ENCODE results near the gene MYL6.
"Not testable (repeated sequence)": the region's sequence is repeated elsewhere in the genome, so short reads cannot be mapped to it uniquely, and the experiment has no call there.

The MYL6 gene

DNA sequence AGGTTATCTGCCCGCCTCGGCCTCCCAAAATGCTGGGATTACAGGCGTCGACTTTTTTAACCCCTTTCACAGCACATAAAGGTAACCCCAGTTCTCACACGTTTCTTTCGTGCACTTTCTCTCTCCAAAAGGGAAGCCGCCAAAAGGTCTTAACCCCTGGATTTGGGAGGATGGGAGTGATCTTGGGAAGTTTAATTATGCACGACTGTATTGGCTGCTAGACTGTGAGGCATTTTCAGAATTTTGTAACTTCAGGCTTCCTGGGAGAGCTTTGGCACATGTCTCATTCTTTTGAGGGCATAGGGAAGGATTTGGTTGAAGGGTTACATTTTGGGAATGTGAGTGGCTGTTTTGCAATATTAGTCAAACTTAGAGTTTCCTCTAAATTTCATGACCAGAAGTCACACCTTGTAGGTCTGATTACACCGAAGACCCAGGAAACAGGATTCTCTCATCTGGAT is 32.6 kb downstream of the MYL6 start:
- no peak for DNase-seq

GRCh38 chr12:56192582-56192981 is 34.4 kb downstream of the MYL6 start:
- no peak for DNase-seq

DNA sequence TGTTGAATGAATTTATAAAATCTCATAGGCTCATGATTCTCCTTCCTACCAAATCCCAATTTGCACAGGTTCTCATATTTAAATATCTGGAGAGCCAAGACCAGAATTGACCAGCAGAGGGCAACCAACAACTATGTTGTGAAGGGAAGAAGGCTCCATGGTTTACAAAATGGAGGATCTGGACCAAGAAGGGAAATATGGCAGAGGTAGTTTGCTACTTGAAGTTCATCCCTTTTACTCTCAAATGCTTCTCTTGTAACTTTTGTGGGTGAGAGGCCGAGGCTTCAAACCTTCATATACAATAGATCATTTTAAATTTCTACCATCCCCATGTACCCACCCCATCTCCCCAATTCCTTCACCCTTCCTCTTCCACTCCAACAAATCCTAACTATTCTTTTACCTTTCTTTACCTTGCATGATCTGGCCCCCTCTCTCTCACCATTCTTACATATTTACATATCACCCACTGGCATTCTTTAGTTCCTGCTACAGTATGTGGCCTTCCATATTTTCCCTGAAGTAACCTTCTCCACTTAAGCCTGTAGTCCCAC is 34.9 kb downstream of the MYL6 start:
- DNase-seq, result peak; percentile 76

DNA sequence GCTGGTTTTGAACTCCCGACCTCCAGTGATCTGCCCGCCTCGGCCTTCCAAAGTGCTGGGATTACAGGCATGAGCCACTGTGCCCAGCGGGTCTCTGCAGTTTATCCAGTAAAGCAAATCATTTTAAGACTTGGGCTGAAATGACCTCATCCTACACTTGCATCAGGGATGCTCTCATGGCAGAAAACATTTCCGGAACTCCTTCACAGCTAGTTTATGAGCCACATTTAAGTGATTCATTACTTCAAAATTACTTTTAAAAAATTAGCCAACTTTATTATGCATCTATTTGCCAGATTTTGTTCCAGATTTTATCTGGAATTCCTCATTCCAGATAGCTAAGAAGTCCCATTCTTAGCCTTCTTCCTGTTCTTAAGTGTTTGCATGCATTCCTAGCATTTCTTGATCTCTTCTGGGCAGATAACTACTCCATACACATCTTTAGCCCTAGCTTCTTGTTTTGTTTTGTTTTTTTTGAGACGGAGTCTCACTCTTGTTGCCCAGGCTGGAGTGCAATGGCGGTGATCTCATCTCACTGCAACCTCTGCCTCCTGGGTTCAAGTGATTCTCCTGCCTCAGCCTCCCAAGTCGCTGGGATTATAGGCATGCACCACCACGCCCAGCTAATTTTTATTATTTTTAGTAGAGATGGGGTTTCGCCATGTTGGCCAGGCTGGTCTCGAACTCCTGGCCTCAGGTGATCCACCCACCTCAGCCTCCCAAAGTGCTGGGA is 38.8 kb downstream of the MYL6 start:
- not testable (repeated sequence) for DNase-seq

- DNase-seq, result no peak
Measured at GRCh38 chr12:56197921-56198635, 39.9 kb downstream of the MYL6 start.

- no peak for DNase-seq
Measured at GRCh38 chr12:56198836-56199235, 40.7 kb downstream of the MYL6 start.

GRCh38 chr12:56202366-56202765 is 44.2 kb downstream of the MYL6 start:
- no peak for DNase-seq

DNA sequence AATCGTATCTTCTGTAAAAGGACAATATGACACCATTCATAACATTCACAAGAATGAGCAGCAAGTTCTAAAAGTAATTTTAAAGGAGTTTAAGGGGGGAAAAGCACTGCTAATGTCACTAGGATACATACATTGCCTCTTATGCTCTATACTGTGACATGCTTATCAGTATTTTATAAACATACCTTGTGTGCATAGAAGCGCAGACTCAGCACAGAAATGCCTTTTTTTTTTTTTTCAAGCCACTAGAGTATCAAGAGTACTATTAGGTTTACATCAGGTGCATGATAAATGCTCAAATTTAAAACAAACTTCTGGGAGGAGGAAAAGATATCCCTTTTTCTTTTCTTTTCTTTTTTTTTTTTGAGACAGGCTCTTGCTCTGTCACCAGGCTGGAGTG is 44.7 kb downstream of the MYL6 start:
- no peak for DNase-seq

DNA sequence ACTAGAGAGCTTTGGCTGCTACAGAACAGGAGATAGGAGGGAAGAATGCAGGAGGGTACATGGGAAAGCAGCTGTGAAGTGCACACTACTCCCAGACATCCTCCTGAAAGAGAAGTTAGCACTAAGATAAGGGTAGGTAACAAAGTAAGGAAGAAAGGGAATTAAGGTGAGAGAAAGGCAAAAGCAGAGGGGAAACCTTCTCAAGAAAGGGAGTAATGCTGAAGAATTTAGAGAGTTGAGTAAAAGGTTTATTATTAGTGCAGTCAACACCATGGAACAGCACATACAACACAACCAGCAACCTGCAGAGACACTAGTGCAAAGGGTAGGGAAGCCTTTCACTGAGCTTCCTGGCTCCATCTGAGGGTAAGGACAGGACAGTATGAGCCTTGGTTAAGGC is 46.1 kb downstream of the MYL6 start:
- no peak for DNase-seq

DNA sequence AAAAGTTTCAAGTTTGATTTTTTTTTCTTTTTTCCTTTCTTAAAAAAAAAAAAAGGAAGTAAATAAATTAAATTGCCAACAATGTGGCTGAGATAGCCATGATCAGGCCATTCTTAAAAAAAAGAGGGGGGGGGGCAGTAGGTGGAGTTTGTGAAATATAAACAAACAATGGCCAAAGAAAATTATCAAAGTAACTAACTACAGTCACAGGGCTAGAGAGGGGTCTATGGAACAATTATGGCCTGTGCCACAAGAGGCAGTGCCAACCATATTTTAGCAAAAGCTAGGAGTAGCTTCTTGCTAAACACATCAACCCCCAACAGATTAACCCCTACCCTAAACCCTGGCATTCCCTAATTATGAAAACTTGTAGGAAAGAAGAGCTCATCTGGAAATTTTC is 47.3 kb downstream of the MYL6 start:
- DNase-seq, result no peak

DNA sequence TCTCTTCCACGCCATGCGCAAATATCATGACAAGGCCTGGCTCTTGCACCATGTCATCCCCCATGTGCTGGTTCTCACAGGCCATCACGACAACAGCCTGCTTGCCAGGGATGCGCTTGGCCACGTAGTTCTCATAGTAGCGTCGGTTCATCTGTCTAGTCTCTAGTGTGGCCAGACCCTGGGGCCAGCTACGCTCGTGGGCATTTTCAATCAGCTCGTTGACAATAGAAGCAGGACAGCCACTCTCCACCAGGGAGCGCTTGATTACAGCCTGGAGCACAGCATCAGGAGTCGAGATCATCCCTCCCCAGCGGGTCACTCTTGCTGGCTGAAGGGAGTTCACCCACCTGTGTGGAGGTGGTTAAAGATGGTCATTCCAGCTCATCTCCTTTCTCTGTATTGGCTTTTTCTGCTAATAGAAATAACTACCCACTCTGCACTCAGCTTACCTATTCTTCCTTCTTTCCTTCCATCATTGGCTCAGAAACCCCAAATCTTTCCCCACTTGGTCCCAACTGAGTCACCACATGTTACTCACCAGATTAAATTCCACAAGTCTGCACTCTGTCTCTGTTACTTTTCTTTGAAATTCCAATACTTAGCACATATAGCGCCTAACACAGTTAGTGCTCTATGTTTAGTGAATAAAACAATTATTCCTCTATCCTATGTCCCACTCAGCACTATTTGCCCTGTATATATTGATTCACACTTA is 48.5 kb downstream of the MYL6 start:
- DNase-seq, result no peak

GRCh38 chr12:56208006-56208405 is 49.8 kb downstream of the MYL6 start:
- no peak for DNase-seq
